ENCODE results near the gene EBF4.
A peak's percentile ranks its signal among the peaks of the same experiment; 100 is the strongest.

EBF4 gene

GRCh38 chr20:2756056-2756611 lies 63.6 kb downstream of the EBF4 start:
- DNase-seq (ENCODE audit: low spot score), result peak; percentile 62
- in situ Hi-C loops (cut with MboI; ENCODE audit: low sequenced_read_pairs, unreplicated experiment), result no loop called here
- TF ChIP-seq, protein P1, sequence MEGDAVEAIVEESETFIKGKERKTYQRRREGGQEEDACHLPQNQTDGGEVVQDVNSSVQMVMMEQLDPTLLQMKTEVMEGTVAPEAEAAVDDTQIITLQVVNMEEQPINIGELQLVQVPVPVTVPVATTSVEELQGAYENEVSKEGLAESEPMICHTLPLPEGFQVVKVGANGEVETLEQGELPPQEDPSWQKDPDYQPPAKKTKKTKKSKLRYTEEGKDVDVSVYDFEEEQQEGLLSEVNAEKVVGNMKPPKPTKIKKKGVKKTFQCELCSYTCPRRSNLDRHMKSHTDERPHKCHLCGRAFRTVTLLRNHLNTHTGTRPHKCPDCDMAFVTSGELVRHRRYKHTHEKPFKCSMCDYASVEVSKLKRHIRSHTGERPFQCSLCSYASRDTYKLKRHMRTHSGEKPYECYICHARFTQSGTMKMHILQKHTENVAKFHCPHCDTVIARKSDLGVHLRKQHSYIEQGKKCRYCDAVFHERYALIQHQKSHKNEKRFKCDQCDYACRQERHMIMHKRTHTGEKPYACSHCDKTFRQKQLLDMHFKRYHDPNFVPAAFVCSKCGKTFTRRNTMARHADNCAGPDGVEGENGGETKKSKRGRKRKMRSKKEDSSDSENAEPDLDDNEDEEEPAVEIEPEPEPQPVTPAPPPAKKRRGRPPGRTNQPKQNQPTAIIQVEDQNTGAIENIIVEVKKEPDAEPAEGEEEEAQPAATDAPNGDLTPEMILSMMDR (IDR thresholded peaks at IDR 0.05; ENCODE audit: borderline replicate concordance, control extremely low read depth, extremely low read depth, insufficient read depth, missing control alignments), result peak; percentile 21

GRCh38 chr20:2757001-2757400 lies 64.4 kb downstream of the EBF4 start:
- TF ChIP-seq, protein P1 (IDR thresholded peaks at IDR 0.05; ENCODE audit: borderline replicate concordance, control extremely low read depth, extremely low read depth, insufficient read depth, missing control alignments), result no peak
- DNase-seq (ENCODE audit: low spot score), result no peak
- in situ Hi-C loops (cut with MboI; ENCODE audit: low sequenced_read_pairs, unreplicated experiment), result no loop called here

- TF ChIP-seq, protein P1 (IDR thresholded peaks at IDR 0.05; ENCODE audit: borderline replicate concordance, control extremely low read depth, extremely low read depth, insufficient read depth, missing control alignments), result no peak
- DNase-seq (ENCODE audit: low spot score), result no peak
- in situ Hi-C loops (cut with MboI; ENCODE audit: low sequenced_read_pairs, unreplicated experiment), result no loop called here
Observed at GRCh38 chr20:2757969-2758368, 65.4 kb downstream of the EBF4 start.

DNA sequence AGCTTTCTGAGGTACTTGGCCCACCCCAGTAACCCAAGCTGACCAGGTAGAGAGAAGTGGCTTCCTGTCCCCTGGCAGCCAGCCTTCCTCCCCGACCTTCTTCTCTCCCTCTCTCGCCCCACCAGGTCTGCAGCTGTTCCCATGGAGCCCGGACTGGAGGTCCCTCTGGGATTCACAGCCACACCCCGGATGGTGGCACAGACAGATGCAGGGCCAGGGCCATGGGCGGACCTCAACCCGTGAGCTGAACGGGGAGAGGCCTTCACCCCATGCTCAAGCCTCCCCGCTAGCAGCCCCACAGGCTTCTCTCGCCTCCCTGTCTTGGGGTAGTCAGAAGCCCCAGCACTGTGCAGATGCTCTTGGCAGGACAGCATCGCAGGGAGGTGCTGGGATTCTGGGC lies 66.6 kb downstream of the EBF4 start:
- TF ChIP-seq, protein P1 (IDR thresholded peaks at IDR 0.05; ENCODE audit: borderline replicate concordance, control extremely low read depth, extremely low read depth, insufficient read depth, missing control alignments), result no peak
- DNase-seq (ENCODE audit: low spot score), result no peak
- in situ Hi-C loops (cut with MboI; ENCODE audit: low sequenced_read_pairs, unreplicated experiment), result no loop called here

- in situ Hi-C loops (cut with MboI; ENCODE audit: low sequenced_read_pairs, unreplicated experiment), result no loop called here
- TF ChIP-seq, protein P1 (IDR thresholded peaks at IDR 0.05; ENCODE audit: borderline replicate concordance, control extremely low read depth, extremely low read depth, insufficient read depth, missing control alignments), result no peak
- no peak for DNase-seq (ENCODE audit: low spot score)
Observed at GRCh38 chr20:2759603-2760296, 67.2 kb downstream of the EBF4 start.

GRCh38 chr20:2760297-2760951 lies 67.8 kb downstream of the EBF4 start:
- in situ Hi-C loops (cut with MboI; ENCODE audit: low sequenced_read_pairs, unreplicated experiment), result no loop called here
- TF ChIP-seq, protein P1 (IDR thresholded peaks at IDR 0.05; ENCODE audit: borderline replicate concordance, control extremely low read depth, extremely low read depth, insufficient read depth, missing control alignments), result no peak
- no peak for DNase-seq (ENCODE audit: low spot score)
